ENCODE measurements around the gene SPAG17.

SPAG17 gene

GRCh38 chr1:118117521-118117920, 67.5 kb downstream of the SPAG17 start:
- no peak for DNase-seq

GRCh38 chr1:118116909-118117308, 68.1 kb downstream of the SPAG17 start:
- no peak for DNase-seq

GRCh38 chr1:118116401-118116800, 68.6 kb downstream of the SPAG17 start:
- DNase-seq, result no peak

- DNase-seq, result no peak
These were observed 69.3 kb downstream of the SPAG17 start for GRCh38 chr1:118115567-118116295.

GRCh38 chr1:118113261-118113660, 71.8 kb downstream of the SPAG17 start:
- no peak for DNase-seq

GRCh38 chr1:118110580-118110979, 74.4 kb downstream of the SPAG17 start:
- no peak for DNase-seq

- DNase-seq, result no peak
These were observed 80.1 kb downstream of the SPAG17 start for GRCh38 chr1:118104951-118105350.

- DNase-seq, result no peak
These were observed 82.6 kb downstream of the SPAG17 start for GRCh38 chr1:118102445-118102844.

- DNase-seq, result no peak
These were observed 83.0 kb downstream of the SPAG17 start for GRCh38 chr1:118101999-118102398.

- DNase-seq, result no peak
These were observed 83.5 kb downstream of the SPAG17 start for GRCh38 chr1:118101515-118101844.

GRCh38 chr1:118100686-118101514, 84.1 kb downstream of the SPAG17 start:
- DNase-seq, result no peak

GRCh38 chr1:118099686-118100085, 85.3 kb downstream of the SPAG17 start:
- no peak for DNase-seq

- DNase-seq, result no peak
These were observed 87.2 kb downstream of the SPAG17 start for GRCh38 chr1:118097622-118098348.

- no peak for DNase-seq
These were observed 92.0 kb downstream of the SPAG17 start for GRCh38 chr1:118093017-118093416.

GRCh38 chr1:118090130-118090529, 94.9 kb downstream of the SPAG17 start:
- no peak for DNase-seq

GRCh38 chr1:118085365-118085764, 99.7 kb downstream of the SPAG17 start:
- DNase-seq, result no peak

GRCh38 chr1:118084400-118084799, 100.6 kb downstream of the SPAG17 start:
- DNase-seq, result no peak

GRCh38 chr1:118082984-118083383, 102.0 kb downstream of the SPAG17 start:
- DNase-seq, result no peak

GRCh38 chr1:118081387-118081786, 103.6 kb downstream of the SPAG17 start:
- no peak for DNase-seq

- DNase-seq, result no peak
These were observed 107.5 kb downstream of the SPAG17 start for GRCh38 chr1:118077331-118078045.

- no peak for DNase-seq
These were observed 109.9 kb downstream of the SPAG17 start for GRCh38 chr1:118075116-118075515.

GRCh38 chr1:118073648-118074435, 111.2 kb downstream of the SPAG17 start:
- no peak for DNase-seq
